Measurements from ENCODE around the gene YBX2.

The YBX2 gene

GRCh38 chr17:7279448-7279847 lies 15.0 kb downstream of the YBX2 start:
- no peak for DNase-seq (ENCODE audit: low read depth in 1 of 2, low spot score in 1 of 2)

GRCh38 chr17:7266784-7267183 lies 27.7 kb downstream of the YBX2 start:
- DNase-seq (ENCODE audit: low read depth in 1 of 2, low spot score in 1 of 2): no peak

GRCh38 chr17:7263801-7264078 lies 30.7 kb downstream of the YBX2 start:
- no peak for DNase-seq (ENCODE audit: low read depth in 1 of 2, low spot score in 1 of 2)

GRCh38 chr17:7262935-7263800 lies 31.3 kb downstream of the YBX2 start:
- no peak for DNase-seq (ENCODE audit: low read depth in 1 of 2, low spot score in 1 of 2)

GRCh38 chr17:7262192-7262934 lies 32.1 kb downstream of the YBX2 start, which contains the start of gene CLDN7:
Gene CLDN7, minus strand, starts transcription at chr17:7262478. Its CDS starts 435 bp downstream, at chr17:7262043.
- no peak for DNase-seq (ENCODE audit: low read depth in 1 of 2, low spot score in 1 of 2)

- no peak for DNase-seq (ENCODE audit: low read depth in 1 of 2, low spot score in 1 of 2)
These were observed 32.9 kb downstream of the YBX2 start for GRCh38 chr17:7261379-7262191.

- DNase-seq (ENCODE audit: low read depth in 1 of 2, low spot score in 1 of 2): no peak
These were observed 33.6 kb downstream of the YBX2 start for GRCh38 chr17:7260651-7261378.

- DNase-seq (ENCODE audit: low read depth in 1 of 2, low spot score in 1 of 2): no peak
These were observed 34.3 kb downstream of the YBX2 start for GRCh38 chr17:7260151-7260550.

GRCh38 chr17:7259555-7259889 lies 34.9 kb downstream of the YBX2 start:
- DNase-seq (ENCODE audit: low read depth in 1 of 2, low spot score in 1 of 2): no peak

- no peak for DNase-seq (ENCODE audit: low read depth in 1 of 2, low spot score in 1 of 2)
These were observed 35.5 kb downstream of the YBX2 start for GRCh38 chr17:7258731-7259554.

GRCh38 chr17:7256766-7257456 lies 37.5 kb downstream of the YBX2 start:
- no peak for DNase-seq (ENCODE audit: low read depth in 1 of 2, low spot score in 1 of 2)

- no peak for DNase-seq (ENCODE audit: low read depth in 1 of 2, low spot score in 1 of 2)
These were observed 39.9 kb downstream of the YBX2 start for GRCh38 chr17:7254511-7254910.

GRCh38 chr17:7253082-7253481 lies 41.4 kb downstream of the YBX2 start:
- DNase-seq (ENCODE audit: low read depth in 1 of 2, low spot score in 1 of 2): no peak

GRCh38 chr17:7252176-7253043 lies 42.0 kb downstream of the YBX2 start, which contains the start of gene ELP5:
Gene ELP5, plus strand, starts transcription at chr17:7252215. Its CDS starts 336 bp downstream, at chr17:7252551.
- peak; percentile 68 to 73 for DNase-seq (ENCODE audit: low read depth in 1 of 2, low spot score in 1 of 2)

- peak; percentile 97 to 98 for DNase-seq (ENCODE audit: low read depth in 1 of 2, low spot score in 1 of 2)
These were observed 42.7 kb downstream of the YBX2 start, which contains the start of gene CTDNEP1 for GRCh38 chr17:7251661-7252175. Gene CTDNEP1, minus strand, starts transcription at chr17:7251734. Its CDS starts 438 bp downstream, at chr17:7251296.

- DNase-seq (ENCODE audit: low read depth in 1 of 2, low spot score in 1 of 2): no peak
These were observed 43.5 kb downstream of the YBX2 start for GRCh38 chr17:7250695-7251627.

GRCh38 chr17:7249830-7250229 lies 44.6 kb downstream of the YBX2 start:
- no peak for DNase-seq (ENCODE audit: low read depth in 1 of 2, low spot score in 1 of 2)

All from stimulated activated CD4-positive, alpha-beta T cell treated with anti-CD3 and anti-CD28 coated beads, Interleukin-15, amount 100 ng/mL, for 1 hour (primary cell).